Measurements from ENCODE around the gene C19orf73.
A peak's percentile ranks its signal among the peaks of the same experiment; 100 is the strongest.

The C19orf73 gene

GRCh38 chr19:49109051-49109450 lies 9.9 kb downstream of the C19orf73 start:
- peak overlapping the region; percentile 99 for H3K27ac ChIP-seq
- no peak for TF ChIP-seq CTCF (IDR thresholded peaks at IDR 0.05)
- TF ChIP-seq ZFX (IDR thresholded peaks at IDR 0.05; ENCODE audit: borderline replicate concordance), result no peak

- TF ChIP-seq ZFX (IDR thresholded peaks at IDR 0.05; ENCODE audit: borderline replicate concordance), result no peak
- TF ChIP-seq CTCF (IDR thresholded peaks at IDR 0.05), result no peak
- H3K27ac ChIP-seq, result peak overlapping the region; percentile 52
Observed at GRCh38 chr19:49107625-49108459, 11.1 kb downstream of the C19orf73 start.

GRCh38 chr19:49106648-49107135 lies 12.3 kb downstream of the C19orf73 start:
- TF ChIP-seq CTCF (IDR thresholded peaks at IDR 0.05) (peak; percentile 92), ZFX (IDR thresholded peaks at IDR 0.05; ENCODE audit: borderline replicate concordance) (no peak)
- peak overlapping the region; percentile 52 for H3K27ac ChIP-seq

GRCh38 chr19:49104229-49104864 lies 14.6 kb downstream of the C19orf73 start:
- peak overlapping the region; percentile 52; the same call in 1 of the 2 replicates for H3K27ac ChIP-seq
- TF ChIP-seq ZFX (IDR thresholded peaks at IDR 0.05; ENCODE audit: borderline replicate concordance) (no peak), CTCF (IDR thresholded peaks at IDR 0.05) (no peak)

- H3K27ac ChIP-seq, result no peak overlapping the region; the same call in 1 of the 2 replicates
- TF ChIP-seq CTCF (IDR thresholded peaks at IDR 0.05) (no peak), ZFX (IDR thresholded peaks at IDR 0.05; ENCODE audit: borderline replicate concordance) (no peak)
Observed at GRCh38 chr19:49103331-49104085, 15.4 kb downstream of the C19orf73 start.

DNA sequence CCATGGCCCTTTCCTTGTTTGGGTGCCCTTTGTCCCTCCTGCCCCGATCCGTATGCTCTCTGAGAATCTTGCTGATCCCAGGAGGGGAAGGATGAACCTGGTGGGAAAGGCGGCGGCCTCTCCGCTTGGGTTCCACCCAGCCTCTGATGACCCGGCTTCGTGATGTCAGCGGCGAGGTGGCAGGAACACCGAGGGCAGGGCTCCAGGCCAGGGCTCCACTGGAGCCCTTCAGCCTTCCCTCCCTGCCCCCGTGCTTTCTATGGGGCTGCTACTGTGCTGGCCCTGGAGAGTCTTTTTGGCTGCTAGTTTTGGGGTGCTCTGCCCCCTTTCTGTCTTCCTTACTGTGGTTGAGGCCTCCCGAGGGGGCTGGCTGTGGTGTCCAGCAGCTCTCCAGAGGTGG lies 16.6 kb downstream of the C19orf73 start:
- H3K27ac ChIP-seq, result peak overlapping the region; percentile 18; the same call in 1 of the 2 replicates
- no peak for TF ChIP-seq ZFX (IDR thresholded peaks at IDR 0.05; ENCODE audit: borderline replicate concordance)
- no peak for TF ChIP-seq CTCF (IDR thresholded peaks at IDR 0.05)

Data from 22Rv1 (cell line).